Naive thymus-derived CD4-positive, alpha-beta T cell (primary cell): ENCODE measurements around the gene UBA1. TPM values are rescaled to one million over a fixed set of nuclear protein-coding genes. Genes with fewer than 3 reads are reported as not detected.

Source experiments
- ATAC-seq: fragments of 150-1000 bp; cut with Tn5 transposase; 2 replicates; pipeline ENCODE4 v1.10.0; 2021; ENCODE audit warnings: mild to moderate bottlenecking, moderate library complexity
- CTCF ChIA-PET: fragments of 350-600 bp; sonication (Branson Sonifier 250); formaldehyde crosslinking; loops from one replicate; lab custom pipeline; 2021; ENCODE audit warnings: antibody characterized with exemption; lab: Charles Lee
- POLR2A ChIA-PET: fragments of 350-600 bp; sonication (Branson Sonifier 250); formaldehyde crosslinking; loops from one replicate; lab custom pipeline; 2021; ENCODE audit warnings: antibody characterized with exemption, inconsistent platforms; lab: Charles Lee
- DNase-seq, 9 donors: peaks; one replicate each; pipeline versions ENCODE4 v3.0.0 to v3.0.0-alpha.2; 2020 to 2022; ENCODE audit warnings: mixed read lengths in 1 of 9
- H3K27ac ChIP-seq: one replicate; pipeline ENCODE4 v1.7.0; 2013; ENCODE audit warnings: mild to moderate bottlenecking, low read depth, low read length, moderate library complexity
- H3K27me3 ChIP-seq, 2 donors: one replicate each; pipeline ENCODE4 v1.7.0; 2013; ENCODE audit warnings: low read length in 2 of 2, mild to moderate bottlenecking in 2 of 2, moderate library complexity in 2 of 2; ENCODE audit not compliant: control insufficient read depth in 2 of 2, insufficient read depth in 2 of 2
- H3K36me3 ChIP-seq, 3 experiments: 1 replicate in 2 of 3; 2 replicates in 1 of 3; pipeline ENCODE4 v1.7.0; 2013; ENCODE audit warnings: low read length in 3 of 3, mild to moderate bottlenecking in 3 of 3, moderate library complexity in 1 of 3; ENCODE audit not compliant: insufficient read depth in 3 of 3, control insufficient read depth in 2 of 3
- H3K4me1 ChIP-seq, 2 donors: one replicate each; pipeline ENCODE4 v1.7.0; 2013; ENCODE audit warnings: low read length in 2 of 2, mild to moderate bottlenecking in 2 of 2, moderate library complexity in 1 of 2; ENCODE audit not compliant: control insufficient read depth in 2 of 2, insufficient read depth in 2 of 2
- H3K4me3 ChIP-seq: 2 replicates; pipeline ENCODE4 v1.7.0; 2013; ENCODE audit warnings: mild to moderate bottlenecking, low read length
- H3K9me3 ChIP-seq, 3 experiments: 1 replicate in 2 of 3; 2 replicates in 1 of 3; pipeline ENCODE4 v1.7.0; 2013; ENCODE audit warnings: low read length in 3 of 3; ENCODE audit not compliant: control insufficient read depth in 2 of 3
- H3K27ac Mint-ChIP-seq, 9 donors: one replicate each; pipeline ENCODE4 v1.8.0; 2020 to 2022; ENCODE audit warnings: mixed read lengths in 9 of 9, mild to moderate bottlenecking in 8 of 9, moderate library complexity in 5 of 9, inconsistent platforms in 2 of 9
- H3K27me3 Mint-ChIP-seq, 5 donors: one replicate each; pipeline ENCODE4 v1.8.0; 2021 to 2022; ENCODE audit warnings: mixed read lengths in 5 of 5, mild to moderate bottlenecking in 1 of 5
- H3K36me3 Mint-ChIP-seq, 5 donors: one replicate each; pipeline ENCODE4 v1.8.0; 2020 to 2022; ENCODE audit warnings: mixed read lengths in 5 of 5, mild to moderate bottlenecking in 3 of 5, inconsistent platforms in 1 of 5
- H3K4me1 Mint-ChIP-seq, 7 donors: one replicate each; pipeline ENCODE4 v1.8.0; 2020 to 2022; ENCODE audit warnings: mixed read lengths in 7 of 7, mild to moderate bottlenecking in 3 of 7, inconsistent platforms in 1 of 7
- H3K4me3 Mint-ChIP-seq, 10 donors: one replicate each; pipeline ENCODE4 v1.8.0; 2020 to 2022; ENCODE audit warnings: mild to moderate bottlenecking in 10 of 10, mixed read lengths in 10 of 10, moderate library complexity in 6 of 10, inconsistent platforms in 2 of 10
- H3K9me3 Mint-ChIP-seq, 11 donors: one replicate each; pipeline ENCODE4 v1.8.0; 2020 to 2022; ENCODE audit warnings: mixed read lengths in 11 of 11, mild to moderate bottlenecking in 4 of 11, inconsistent platforms in 1 of 11, moderate library complexity in 1 of 11
- intact Hi-C, 2 donors: fragments of 100-400 bp; cut with micrococcal nuclease; formaldehyde crosslinking; loops; one replicate each; pipeline ENCODE4 v1.15.1; 2023
- polyA plus RNA-seq, 2 donors: library from polyadenylated mRNA; unstranded; fragments of 300-500 nt; fragmentation: Illumina TruSeq; gene quantifications; one replicate each; pipeline ENCODE4 v1.2.3, GENCODE V29; 2021
- total RNA-seq, 6 experiments: library from RNA in 5 of 6; stranded (reverse) in 5 of 6; gene quantifications; 1 replicate in 5 of 6; 2 replicates in 1 of 6; pipeline ENCODE4 v1.2.3 and lab custom pipeline; 2021 to 2026

The UBA1 gene
- total and polyA plus RNA-seq, 7 experiments from 2014 or later = 98.0 to 187 (median 128) TPM

DNA sequence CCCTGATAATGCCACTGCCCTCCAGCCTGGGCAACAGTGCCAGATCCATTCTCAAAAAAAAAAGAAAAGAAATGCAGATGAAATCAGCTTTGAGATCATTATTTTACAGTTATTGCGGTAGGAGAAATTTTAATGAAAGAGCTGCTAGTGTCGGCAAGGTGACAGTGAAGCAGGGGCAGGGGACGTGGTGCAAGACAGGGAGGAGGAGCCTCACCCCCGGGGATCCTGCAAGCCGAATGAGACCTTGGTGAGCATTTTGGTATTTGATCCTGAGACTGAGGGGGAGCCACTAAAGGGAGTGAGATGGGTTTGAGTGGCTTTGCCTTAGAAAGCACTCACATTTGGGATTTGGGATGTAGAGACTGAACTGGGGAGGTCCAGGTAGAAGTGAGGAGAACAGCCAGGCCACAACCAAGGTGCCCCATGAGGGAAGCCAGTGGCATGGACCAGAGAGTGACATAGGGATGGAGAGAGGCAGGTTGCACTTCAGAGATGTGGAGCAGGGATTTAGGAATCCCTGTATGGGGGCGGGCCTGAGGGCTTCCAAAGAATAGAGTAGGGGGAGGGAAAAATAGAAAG, 25.0 kb upstream of the UBA1 start:
- ATAC-seq (no peak), DNase-seq (no peak)
- H3K4me1 ChIP-seq = no peaks in the 10 kb centered on the region
- H3K4me3 ChIP-seq = no peak overlapping the region
- Mint-ChIP-seq H3K36me3 (peaks cover 0 to 11% (median 7%) of the 10 kb centered on the region in 5 donors), H3K9me3 (peaks cover 0 to 2% (median 0%) of the 10 kb centered on the region in 11 donors), H3K4me1 (peaks cover 0 to 12% (median 4%) of the 10 kb centered on the region in 7 donors), H3K27ac (peak overlapping the region in 2 of 9 donors; percentile 14 to 77), H3K4me3 (no peak overlapping the region), H3K27me3 (no peaks in the 10 kb centered on the region)
- CTCF ChIA-PET = no interaction called here
- no peaks in the 10 kb centered on the region for H3K9me3 ChIP-seq
- H3K27me3 ChIP-seq = no peaks in the 10 kb centered on the region
- POLR2A ChIA-PET = no interaction called here
- H3K27ac ChIP-seq = no peak overlapping the region
- intact Hi-C loops = no loop called here
- peaks cover 0 to 50% (median 7%) of the 10 kb centered on the region in 3 experiments for H3K36me3 ChIP-seq

- Mint-ChIP-seq H3K27me3 (no peaks in the 10 kb centered on the region), H3K9me3 (peaks cover 0 to 2% (median 0%) of the 10 kb centered on the region in 11 donors), H3K4me1 (peaks cover 0 to 12% (median 4%) of the 10 kb centered on the region in 7 donors), H3K36me3 (peaks cover 0 to 11% (median 6%) of the 10 kb centered on the region in 5 donors), H3K4me3 (no peak overlapping the region), H3K27ac (peak overlapping the region in 1 of 9 donors; percentile 65)
- ATAC-seq (no peak), DNase-seq (no peak)
- intact Hi-C loops = no loop called here
- POLR2A ChIA-PET = no interaction called here
- Histone ChIP-seq H3K36me3 (peaks cover 0 to 57% (median 7%) of the 10 kb centered on the region in 3 experiments), H3K4me3 (no peak overlapping the region), H3K27ac (no peak overlapping the region), H3K27me3 (no peaks in the 10 kb centered on the region), H3K9me3 (no peaks in the 10 kb centered on the region), H3K4me1 (no peaks in the 10 kb centered on the region)
- CTCF ChIA-PET = no interaction called here
Observed at GRCh38 chrX:47169273-47169672, 24.4 kb upstream of the UBA1 start.

GRCh38 chrX:47169726-47170515, 23.7 kb upstream of the UBA1 start:
- Histone ChIP-seq H3K4me1 (no peaks in the 10 kb centered on the region), H3K27ac (no peak overlapping the region), H3K27me3 (no peaks in the 10 kb centered on the region), H3K36me3 (peaks cover 0 to 63% (median 7%) of the 10 kb centered on the region in 3 experiments), H3K9me3 (no peaks in the 10 kb centered on the region), H3K4me3 (no peak overlapping the region)
- peaks cover 0 to 2% (median 0%) of the 10 kb centered on the region in 11 donors for H3K9me3 Mint-ChIP-seq
- peaks cover 0 to 4% (median 0%) of the 10 kb centered on the region in 5 donors for H3K36me3 Mint-ChIP-seq
- no peak overlapping the region for H3K4me3 Mint-ChIP-seq
- H3K27me3 Mint-ChIP-seq = no peaks in the 10 kb centered on the region
- DNase-seq (no peak), ATAC-seq (no peak)
- H3K4me1 Mint-ChIP-seq = peaks cover 0 to 12% (median 4%) of the 10 kb centered on the region in 7 donors
- no peak overlapping the region for H3K27ac Mint-ChIP-seq
- ChIA-PET CTCF (interaction anchor here (1.0 kb wide), 1 partner anchor 214 kb away, joined by 3 read pairs; no protein-coding TSS in a partner anchor), POLR2A (no interaction called here)
- intact Hi-C loops = no loop called here

DNA sequence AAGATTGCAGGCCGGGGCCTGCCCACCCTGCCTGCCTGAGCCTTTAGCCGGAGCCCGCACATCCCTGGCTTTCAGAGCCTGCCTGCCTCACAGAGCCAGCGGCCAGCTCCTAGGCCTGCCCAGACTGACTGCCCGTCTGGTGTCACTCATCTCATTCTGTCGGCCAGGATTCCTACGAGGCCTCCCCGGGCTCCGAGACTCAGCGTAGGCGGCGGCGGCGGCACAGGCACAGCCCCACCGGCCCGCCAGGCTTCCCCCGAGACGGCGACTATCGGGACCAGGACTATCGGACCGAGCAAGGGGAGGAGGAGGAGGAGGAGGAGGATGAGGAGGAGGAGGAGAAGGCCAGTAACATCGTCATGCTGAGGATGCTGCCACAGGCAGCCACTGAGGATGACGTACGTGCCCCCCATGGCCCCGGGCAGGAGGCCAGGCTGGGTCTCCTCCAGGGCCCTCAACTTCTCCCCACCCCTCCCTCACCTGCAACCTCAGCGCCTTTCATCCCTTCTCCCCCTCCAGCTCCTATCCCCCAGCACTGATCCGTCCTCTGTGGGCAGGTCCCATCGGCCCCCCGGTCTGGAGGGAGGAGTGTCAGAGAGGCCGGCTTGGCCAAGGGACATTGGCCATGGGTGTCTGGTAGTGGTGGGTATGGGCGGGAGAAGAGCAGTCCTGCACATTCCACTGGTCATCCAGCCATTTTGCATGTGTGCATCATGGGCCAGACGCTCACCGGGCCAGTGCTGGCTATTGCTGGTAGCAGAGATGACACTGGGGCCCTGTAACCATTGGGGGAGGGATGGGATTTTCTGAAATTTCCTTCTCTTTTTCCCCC, 22.6 kb upstream of the UBA1 start:
- CTCF ChIA-PET = interaction anchor here (1.0 kb wide), 1 partner anchor 213 kb away, joined by 3 read pairs; no protein-coding TSS in a partner anchor
- ATAC-seq (no peak), DNase-seq (no peak)
- Mint-ChIP-seq H3K27me3 (no peaks in the 10 kb centered on the region), H3K36me3 (peaks cover 0 to 4% (median 0%) of the 10 kb centered on the region in 5 donors), H3K4me3 (no peak overlapping the region), H3K27ac (no peak overlapping the region), H3K4me1 (peaks cover 0 to 12% (median 4%) of the 10 kb centered on the region in 7 donors), H3K9me3 (peaks cover 0 to 2% (median 0%) of the 10 kb centered on the region in 11 donors)
- no peak overlapping the region for H3K27ac ChIP-seq
- POLR2A ChIA-PET = no interaction called here
- H3K27me3 ChIP-seq = no peaks in the 10 kb centered on the region
- intact Hi-C loops = no loop called here
- H3K36me3 ChIP-seq = peaks cover 0 to 75% (median 7%) of the 10 kb centered on the region in 3 experiments
- no peak overlapping the region for H3K4me3 ChIP-seq
- H3K4me1 ChIP-seq = no peaks in the 10 kb centered on the region
- H3K9me3 ChIP-seq = no peaks in the 10 kb centered on the region

DNA sequence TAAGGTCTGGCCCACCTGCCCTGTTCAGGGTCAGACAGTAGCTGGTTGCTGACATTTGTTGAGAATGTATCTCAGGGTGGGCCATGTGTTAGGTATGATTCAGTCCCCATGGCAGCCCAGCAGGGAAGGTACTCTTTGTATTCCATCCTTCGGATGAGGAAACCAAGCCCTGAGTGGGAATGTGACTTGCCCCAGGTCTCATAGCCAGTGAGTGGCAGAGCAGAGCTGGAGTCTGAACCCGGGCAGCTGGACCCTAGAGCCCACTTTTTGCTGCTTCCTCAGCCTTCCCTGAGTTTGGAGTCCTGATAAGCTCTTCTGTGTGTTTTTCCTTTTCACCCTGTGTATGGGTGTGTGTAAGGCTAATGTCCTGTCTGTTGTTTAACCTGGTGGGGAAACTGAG, 21.6 kb upstream of the UBA1 start:
- ChIA-PET CTCF (no interaction called here), POLR2A (no interaction called here)
- Mint-ChIP-seq H3K9me3 (peaks cover 0 to 2% (median 0%) of the 10 kb centered on the region in 11 donors), H3K27ac (peak overlapping the region in 1 of 9 donors; percentile 31), H3K27me3 (no peaks in the 10 kb centered on the region), H3K36me3 (peaks cover 0 to 7% (median 0%) of the 10 kb centered on the region in 5 donors), H3K4me1 (peaks cover 0 to 12% (median 4%) of the 10 kb centered on the region in 7 donors), H3K4me3 (no peak overlapping the region)
- ATAC-seq (no peak), DNase-seq (no peak)
- H3K27ac ChIP-seq = no peak overlapping the region
- H3K27me3 ChIP-seq = no peaks in the 10 kb centered on the region
- intact Hi-C loops = no loop called here
- no peaks in the 10 kb centered on the region for H3K4me1 ChIP-seq
- H3K4me3 ChIP-seq = no peak overlapping the region
- peaks cover 3 to 84% (median 7%) of the 10 kb centered on the region in 3 experiments for H3K36me3 ChIP-seq
- H3K9me3 ChIP-seq = no peaks in the 10 kb centered on the region

- no peak overlapping the region for H3K4me3 ChIP-seq
- ChIA-PET POLR2A (no interaction called here), CTCF (no interaction called here)
- H3K4me1 Mint-ChIP-seq = peaks cover 0 to 12% (median 4%) of the 10 kb centered on the region in 7 donors
- H3K27ac ChIP-seq = no peak overlapping the region
- intact Hi-C loops = no loop called here
- no peaks in the 10 kb centered on the region for H3K4me1 ChIP-seq
- H3K36me3 Mint-ChIP-seq = peaks cover 0 to 7% (median 0%) of the 10 kb centered on the region in 5 donors
- H3K27ac Mint-ChIP-seq = peak overlapping the region in 2 of 9 donors; percentile 16 to 70
- ATAC-seq (no peak), DNase-seq (no peak)
- no peak overlapping the region for H3K4me3 Mint-ChIP-seq
- H3K9me3 ChIP-seq = no peaks in the 10 kb centered on the region
- peaks cover 0 to 2% (median 0%) of the 10 kb centered on the region in 11 donors for H3K9me3 Mint-ChIP-seq
- no peaks in the 10 kb centered on the region for H3K27me3 Mint-ChIP-seq
- H3K36me3 ChIP-seq = peaks cover 6 to 90% (median 7%) of the 10 kb centered on the region in 3 experiments
- no peaks in the 10 kb centered on the region for H3K27me3 ChIP-seq
Observed at GRCh38 chrX:47172549-47172948, 21.1 kb upstream of the UBA1 start.
